SIG-M5 treated with dmso at 0.1 percent for 504 hours (cell line): ENCODE measurements around the gene KBTBD3.
"Not testable (repeated sequence)": the region's sequence is repeated elsewhere in the genome, so short reads cannot be mapped to it uniquely, and the experiment has no call there.

Experiments
- DNase-seq: peaks from one replicate; lab custom pipeline; 2025; ENCODE audit not compliant: unreplicated experiment; lab: John Stamatoyannopoulos, UW

The KBTBD3 gene

DNA sequence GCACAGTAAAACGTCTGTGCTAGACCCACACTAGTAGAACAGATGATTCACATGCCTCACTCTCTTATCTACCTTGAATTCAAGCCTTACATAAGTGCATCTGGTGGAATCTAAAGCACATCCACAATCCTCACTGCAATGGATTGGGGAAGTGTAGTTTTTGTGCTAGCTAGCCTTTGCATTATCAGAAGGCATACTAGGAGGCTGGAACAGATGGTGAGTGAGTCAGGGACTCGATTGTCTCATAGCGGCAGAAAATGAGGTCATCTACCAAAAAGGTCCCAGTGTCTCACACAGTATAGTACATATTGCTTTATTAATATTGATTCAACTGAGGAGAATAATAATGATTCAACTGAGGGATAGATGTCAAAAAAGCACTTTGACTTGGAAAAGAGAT is 64.4 kb downstream of the KBTBD3 start:
- peak; percentile 7 for DNase-seq

DNA sequence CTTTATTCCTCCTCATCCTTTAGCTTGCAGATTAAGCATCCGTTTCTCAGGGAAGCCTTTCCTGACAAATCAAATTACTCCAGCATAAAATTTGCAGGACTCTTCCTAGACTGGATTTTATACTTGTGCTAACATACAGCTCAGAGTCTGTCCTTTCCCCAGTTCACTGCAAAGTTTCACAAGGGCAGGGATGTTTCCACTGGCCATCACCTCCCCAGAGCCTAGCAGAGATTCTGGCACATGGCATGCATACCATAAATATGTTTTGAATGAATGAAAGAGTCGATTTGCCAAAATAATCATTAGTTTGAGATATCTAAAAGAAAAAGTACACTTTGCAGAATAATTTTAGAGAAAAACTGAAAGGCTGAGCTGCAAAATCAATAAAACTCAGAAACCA is 65.7 kb downstream of the KBTBD3 start:
- no peak for DNase-seq

DNA sequence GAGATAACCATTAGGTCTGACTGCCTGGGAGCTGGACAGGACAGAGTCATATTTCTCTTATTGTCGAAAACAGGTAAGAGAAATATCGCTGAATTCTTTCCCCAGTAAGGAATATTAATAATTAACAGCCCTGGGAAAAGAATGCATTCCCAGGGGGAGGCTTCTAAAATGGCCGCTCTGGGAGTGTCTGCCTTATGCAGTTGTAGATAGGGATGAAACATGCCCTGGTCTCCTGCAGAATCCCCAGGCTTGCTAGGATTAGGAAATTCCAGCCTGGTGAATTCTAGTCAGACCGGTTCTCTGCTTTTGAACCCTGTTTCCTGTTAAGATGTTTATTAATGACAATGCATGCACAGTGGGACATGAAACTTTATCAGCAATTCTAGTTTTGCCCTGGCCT is 74.1 kb downstream of the KBTBD3 start:
- not testable (repeated sequence) for DNase-seq

DNA sequence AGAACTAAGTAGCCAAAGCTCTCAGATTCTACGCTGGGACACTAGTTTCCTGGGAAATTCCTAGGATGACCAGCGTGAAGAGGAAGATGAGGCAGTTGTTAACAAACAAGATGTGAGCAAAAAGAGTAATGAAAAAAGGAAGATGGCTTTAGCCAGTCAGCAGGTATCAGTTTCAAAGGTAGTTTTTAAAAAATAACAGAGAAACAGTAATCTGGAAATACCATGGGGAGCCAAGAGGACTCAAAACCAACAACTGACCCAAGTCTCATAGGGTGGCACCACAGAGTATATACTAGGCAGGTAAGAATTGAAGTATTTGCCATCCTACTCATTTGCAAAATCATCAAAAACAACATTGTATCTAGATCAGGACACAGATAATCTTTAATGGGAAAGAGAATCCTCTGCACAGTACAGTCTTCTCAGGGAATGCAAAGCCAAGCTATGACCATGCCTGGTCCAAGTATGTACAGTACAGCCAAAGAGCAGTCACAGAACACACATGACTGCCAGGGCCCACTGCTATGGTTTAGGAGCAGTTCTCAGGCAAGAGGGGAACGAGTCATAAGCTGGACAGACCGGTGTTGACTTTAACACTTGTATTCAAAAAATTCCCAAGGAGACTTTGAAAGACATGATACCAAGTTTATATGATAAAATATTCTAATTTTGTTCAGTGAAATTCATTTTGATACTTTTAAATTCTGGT is 75.7 kb downstream of the KBTBD3 start:
- DNase-seq: no peak
